GM08714 (cell line): ENCODE data around the gene MYLK.

Source experiments
- H3K4me3 ChIP-seq: fragments of 200-500 bp; sonication (Bioruptor generic); 2 replicates; pipeline ENCODE4 v1.5.1; 2014; ENCODE audit warnings: mild to moderate bottlenecking, low read length, inconsistent platforms
- ZNF274 ChIP-seq: IDR thresholded peaks from 2 replicates; pipeline ENCODE4 v1.6.1; 2012; ENCODE audit warnings: mild to moderate bottlenecking, low read depth, low read length

Gene MYLK

DNA sequence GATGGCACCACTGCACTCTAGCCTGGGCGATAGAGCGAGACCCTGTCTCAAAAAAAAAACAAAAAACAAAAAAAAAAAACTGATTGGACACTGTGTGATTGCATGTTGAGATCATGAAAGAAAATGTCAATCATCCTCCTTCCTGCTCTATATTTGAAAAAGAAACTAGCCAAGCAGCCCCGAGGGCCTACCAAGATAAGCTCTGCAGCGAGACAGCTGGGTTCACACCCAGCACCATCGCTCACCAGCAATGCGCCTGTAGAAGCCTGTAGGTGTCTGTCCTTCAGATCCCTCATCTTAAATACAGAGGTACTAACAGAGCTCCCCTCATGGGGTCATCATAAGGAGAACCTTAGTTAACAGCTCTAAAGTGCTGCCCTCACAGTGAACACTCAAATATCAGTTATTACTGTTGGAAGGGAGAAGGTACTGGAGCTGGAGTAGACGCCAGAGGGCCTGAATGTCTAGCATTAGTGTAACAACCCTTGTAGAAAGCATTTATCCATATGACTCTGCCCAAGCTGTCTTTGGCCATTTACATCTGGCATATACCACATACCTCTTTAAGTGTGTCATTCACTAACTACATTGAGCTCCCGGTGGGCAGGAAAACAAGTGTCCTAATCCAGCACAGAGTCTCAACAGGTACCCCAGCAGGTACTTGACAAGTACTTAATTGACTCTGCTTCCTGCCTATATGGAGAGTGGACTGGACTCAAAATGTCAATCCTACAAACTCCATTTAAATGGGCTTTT is 22.9 kb downstream of the MYLK start:
- TF ChIP-seq ZNF274, result no peak
- no peak overlapping the region for H3K4me3 ChIP-seq

DNA sequence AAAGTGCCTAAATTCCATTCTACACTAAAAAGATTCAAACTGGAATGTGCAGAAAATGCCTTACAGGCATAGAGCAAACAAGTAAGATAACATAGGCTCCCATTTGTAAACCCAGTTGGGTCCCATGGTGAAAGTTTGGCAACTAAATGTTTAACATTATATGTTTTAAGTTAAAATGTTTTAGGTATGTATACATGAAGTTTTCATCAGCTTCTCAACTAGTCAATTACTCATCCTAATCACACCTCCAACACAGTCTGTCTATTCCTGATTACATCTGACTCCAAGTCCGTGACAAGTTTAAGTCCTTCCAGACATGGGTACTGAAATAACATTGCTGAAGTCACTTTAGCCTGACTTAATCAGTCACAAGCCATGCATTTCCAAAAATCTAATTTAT is 25.0 kb downstream of the MYLK start:
- no peak overlapping the region for H3K4me3 ChIP-seq
- no peak for TF ChIP-seq ZNF274

DNA sequence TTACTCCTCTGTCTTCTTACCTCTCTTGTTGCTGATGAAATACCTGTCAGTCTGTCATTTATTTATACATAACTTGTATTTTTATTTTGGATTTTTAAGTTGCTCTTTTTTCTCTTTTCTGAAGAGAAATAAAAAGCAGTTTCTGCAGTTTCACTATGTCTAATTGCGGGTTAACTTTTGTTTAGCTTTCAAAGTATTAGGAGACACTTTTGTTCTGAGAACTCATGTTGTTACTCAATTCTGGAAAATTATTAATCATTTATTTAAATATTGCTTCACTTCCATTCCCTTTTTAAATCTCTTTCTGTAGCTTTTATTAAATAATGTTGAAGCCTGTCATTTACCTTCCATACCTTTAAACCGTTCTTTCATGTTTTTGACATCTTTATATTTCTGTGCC is 29.2 kb downstream of the MYLK start:
- H3K4me3 ChIP-seq, result no peak overlapping the region
- TF ChIP-seq ZNF274, result no peak

DNA sequence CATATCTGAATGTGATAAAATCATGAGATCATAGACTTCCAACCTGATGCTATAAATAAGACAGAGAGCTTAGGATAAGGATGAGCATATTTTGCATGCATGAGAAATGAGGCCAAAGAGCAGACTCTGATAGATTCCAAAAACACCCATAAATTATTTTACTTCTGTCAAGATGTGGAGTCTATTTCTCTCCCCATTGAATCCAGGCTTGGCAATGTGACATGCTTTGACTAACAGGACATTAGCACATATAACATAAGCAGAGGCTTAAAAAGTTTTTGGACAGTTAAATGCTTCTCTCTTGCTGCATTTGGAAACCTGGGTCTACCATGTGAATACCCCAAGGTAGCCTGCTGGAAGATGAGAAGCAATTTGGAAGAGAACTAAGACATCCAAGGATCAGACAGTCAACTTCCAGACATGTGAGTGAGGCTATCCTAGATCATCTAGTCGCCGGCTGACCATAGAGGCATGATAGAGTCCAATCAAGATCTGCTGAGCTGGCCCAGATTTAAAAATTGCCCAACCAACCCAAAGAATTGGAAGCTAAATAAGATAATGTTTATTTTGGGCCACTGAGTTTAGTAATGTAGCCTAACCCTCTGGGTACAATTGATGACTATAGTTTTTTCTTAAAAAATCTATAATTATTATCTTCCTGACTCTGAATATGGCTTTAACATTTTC is 30.3 kb downstream of the MYLK start:
- no peak for TF ChIP-seq ZNF274
- no peak overlapping the region for H3K4me3 ChIP-seq

DNA sequence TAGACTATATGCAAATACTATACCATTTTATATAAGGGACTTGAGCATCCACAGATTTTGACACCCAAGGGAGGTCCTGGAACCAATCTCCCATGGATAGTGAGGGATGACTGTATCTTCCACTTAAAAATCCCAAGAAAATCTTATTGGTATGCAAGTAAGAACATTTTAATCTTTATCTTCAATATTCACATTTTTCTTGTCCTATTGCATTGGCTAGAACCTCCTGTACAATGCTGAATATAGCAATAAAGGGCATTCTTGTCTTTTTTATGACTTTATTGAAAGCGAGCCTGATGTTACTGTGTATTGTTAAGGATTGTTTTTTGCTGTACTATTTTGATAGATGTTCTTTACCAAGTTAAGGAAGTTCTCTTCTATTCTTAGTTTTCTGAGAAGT is 36.9 kb downstream of the MYLK start:
- H3K4me3 ChIP-seq, result no peak overlapping the region
- TF ChIP-seq ZNF274, result no peak

DNA sequence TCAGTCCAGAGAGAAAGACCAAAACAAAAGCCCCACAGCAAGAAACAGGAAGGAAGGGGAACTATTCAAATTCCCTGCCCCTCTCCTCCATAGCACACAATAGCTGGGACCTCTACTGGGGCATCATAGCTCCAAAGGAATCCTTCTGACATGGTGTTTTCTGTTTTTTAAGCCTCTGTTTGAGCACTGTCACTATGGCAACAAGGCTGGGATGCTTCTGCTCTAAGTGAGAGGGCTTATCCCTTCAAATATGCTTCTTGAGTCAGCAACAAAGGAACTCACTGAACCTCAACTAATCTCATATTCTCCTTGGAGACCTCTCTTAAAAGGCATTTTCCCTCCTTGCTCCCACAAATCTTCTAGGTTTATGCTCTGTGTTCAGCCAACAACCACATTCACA is 40.5 kb downstream of the MYLK start:
- H3K4me3 ChIP-seq, result no peak overlapping the region
- no peak for TF ChIP-seq ZNF274

DNA sequence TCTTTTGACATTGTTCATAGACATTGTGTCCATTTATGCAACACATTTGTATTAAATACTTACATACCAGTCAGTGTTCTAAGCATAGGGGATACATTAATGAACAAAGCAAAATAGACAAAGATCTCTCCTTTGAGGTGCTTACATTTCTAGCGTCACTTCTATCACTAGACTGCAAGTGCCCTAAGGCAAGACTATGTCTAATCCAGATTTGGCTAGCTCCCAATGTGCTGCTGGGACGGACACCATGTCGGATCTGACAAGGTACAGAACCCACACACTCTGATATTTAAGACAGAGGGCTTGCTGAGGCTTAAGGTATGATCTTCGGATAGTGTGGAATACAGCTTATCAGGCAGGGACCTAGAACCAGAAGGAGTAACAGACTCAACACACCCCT is 41.4 kb downstream of the MYLK start:
- TF ChIP-seq ZNF274, result no peak
- no peak overlapping the region for H3K4me3 ChIP-seq

DNA sequence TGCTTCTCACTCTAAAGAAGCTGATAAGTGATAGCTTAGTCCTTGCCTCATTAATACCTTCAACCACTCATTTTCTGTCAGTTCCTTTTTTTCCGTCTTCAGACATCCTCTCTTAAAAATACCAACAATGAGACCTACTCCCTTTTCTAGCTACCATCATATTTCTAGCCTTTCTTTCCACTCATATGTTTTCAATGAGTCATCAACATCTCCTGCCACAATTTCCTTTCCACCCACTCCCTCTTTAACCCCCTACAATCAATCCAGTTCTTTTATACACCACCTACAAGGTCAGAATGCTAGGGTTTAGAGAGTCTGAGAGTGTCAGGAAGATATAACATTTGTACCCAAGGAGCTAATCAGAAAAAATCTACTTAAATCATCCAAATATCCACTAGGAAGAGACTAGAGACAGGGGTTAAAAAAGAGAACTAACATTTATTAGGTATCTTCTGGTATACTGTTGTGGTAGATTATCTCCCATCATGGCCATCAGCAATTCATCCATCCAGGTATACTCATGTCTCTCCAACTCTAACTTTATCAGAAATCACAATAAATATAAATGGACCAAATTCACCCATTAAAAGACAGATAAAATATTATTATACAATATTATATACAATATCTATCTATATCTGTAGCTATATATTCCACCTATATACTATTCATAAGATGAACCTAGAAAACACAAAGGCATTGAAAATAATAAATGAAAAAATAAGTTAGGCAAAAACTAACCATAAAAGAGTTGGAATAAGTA is 42.5 kb downstream of the MYLK start:
- no peak for TF ChIP-seq ZNF274

DNA sequence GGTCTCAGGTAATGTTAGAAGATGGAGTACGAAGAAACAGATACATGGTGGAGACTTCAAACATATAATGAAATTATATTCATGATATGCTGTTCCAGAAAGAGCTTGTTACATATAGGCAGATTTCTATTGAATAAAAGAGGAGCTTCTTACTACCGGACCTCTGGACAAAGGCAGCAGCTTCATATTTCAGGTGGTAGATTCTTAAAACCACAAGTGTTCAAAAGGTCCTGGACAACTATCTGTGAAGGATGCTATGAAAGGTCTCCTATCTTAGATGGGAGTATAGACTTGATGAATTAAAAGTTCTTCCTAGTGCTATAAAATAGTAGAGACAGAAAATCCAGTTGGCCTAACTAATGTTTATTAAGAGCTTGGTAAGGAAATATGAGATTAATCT is 43.2 kb downstream of the MYLK start:
- TF ChIP-seq ZNF274, result no peak
- H3K4me3 ChIP-seq, result no peak overlapping the region

More for the DNA sequence above, 42.5 kb downstream of the MYLK start:
- H3K4me3 ChIP-seq, result no peak overlapping the region

DNA sequence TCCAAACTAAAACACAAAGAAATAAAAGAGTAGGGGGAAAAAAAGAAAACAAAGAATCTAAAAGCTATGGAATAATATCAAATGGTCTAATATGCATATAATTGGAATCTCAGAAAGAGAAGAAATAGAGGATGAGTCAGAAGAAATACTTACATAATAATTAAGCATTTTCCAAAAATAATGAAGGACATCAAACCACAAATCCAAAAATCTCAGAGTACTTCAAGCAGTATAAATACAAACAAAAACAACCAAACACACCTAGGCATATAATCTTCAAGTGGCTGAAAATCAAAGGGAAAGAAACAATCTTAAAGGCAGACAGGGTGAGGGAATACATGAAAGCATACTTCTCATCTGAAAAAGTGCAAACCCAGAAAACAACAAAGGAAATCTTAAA is 46.3 kb downstream of the MYLK start:
- H3K4me3 ChIP-seq, result no peak overlapping the region
- no peak for TF ChIP-seq ZNF274

DNA sequence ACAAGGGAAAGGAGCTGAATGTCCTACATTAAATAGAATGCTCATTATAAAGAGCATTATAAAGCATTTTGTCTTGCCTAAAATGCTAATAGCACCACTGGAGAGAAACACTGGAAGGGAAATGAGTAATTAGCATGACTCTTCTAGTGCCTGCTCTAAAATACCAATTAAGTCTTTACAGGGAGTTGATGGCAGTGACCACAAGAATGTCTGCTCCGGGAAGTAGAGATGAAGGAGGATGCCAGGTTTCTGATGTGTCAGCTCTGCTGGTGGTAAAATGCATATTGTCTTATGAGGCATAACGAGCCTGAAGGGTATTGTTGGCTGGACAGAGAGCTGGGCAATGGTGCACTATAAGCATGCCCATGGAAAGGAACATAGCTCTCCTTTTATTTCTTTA is 49.5 kb downstream of the MYLK start:
- H3K4me3 ChIP-seq, result no peak overlapping the region
- TF ChIP-seq ZNF274, result no peak

DNA sequence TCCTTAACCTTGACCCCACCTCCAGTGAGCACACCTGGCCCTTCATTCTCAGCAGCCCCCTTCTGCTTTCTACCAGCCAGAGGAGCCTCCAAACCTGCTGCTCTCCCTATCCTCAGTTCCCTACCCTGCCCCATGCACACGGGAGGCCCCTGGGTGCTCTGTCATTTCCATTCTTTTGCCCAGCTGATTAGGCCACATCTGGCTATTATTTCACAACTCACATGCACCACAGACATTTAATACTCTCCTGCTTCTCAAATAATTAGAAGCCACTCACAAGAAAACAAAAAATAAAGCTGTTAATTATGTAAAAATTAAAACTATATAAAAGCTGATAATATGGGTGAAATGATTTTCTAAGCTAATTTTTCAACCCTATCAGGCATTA is 50.7 kb downstream of the MYLK start:
- TF ChIP-seq ZNF274, result no peak
- no peak overlapping the region for H3K4me3 ChIP-seq

DNA sequence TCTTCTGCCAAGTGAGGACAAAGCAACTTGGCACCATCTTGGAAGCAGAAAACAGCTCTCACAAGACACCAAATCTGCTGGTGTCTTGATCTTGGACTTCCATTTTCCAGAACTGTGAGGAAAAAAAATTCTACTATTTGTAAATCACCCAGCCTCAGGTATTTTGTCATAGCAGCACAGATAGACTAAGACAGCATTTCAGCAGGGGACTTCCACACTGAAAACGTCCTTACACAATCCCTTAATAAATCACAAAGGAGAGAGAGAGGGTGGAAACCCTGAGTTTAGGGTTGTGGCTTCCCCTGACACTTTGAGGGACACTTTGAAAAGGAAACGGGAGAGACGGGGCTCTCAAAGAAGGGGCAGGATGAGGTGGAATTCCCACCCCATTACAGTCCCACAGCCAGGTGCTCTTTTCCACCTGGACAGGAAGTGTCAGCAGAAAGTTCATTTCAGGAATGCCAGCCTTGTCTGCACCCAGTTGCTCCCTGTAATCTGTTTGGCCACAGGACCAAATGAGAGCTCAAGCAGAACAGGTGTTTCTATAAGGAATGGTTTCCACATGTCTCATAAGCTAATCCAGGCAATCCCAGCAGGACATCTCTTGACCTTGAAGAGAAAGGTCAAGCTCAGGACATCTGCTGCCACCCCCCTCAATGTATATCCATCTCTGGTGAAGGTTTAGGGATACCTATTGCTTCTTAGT is 51.3 kb downstream of the MYLK start:
- H3K4me3 ChIP-seq, result no peak overlapping the region
- TF ChIP-seq ZNF274, result no peak

DNA sequence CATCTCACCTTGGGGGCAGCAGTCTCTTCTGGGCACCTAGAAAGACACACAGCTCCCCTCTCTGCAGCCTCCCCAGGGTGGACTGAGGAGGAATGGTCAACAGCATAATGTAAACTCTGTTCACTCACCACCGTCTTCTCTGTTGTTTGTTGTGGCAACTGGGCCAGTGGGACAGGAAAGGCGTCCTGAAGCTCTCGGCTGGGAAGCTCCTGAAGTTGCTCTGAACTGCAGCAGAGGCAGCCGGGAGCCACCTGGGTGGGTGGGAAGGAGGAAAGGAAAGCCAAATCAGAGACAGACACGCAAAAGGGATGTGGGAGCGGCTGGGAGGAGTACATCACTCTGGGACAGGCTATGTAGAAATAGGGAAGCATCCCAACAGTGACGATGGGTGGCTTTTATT is 52.7 kb downstream of the MYLK start:
- TF ChIP-seq ZNF274, result no peak
- H3K4me3 ChIP-seq, result no peak overlapping the region
